Choroid plexus epithelial cell (primary cell): ENCODE data around the gene RAD51AP2.

Experiments used
- DNase-seq: peaks from one replicate; pipeline ENCODE4 v3.0.0-alpha.2; 2010; ENCODE audit warnings: low read depth
- H3K4me3 ChIP-seq: 2 replicates; pipeline ENCODE4 v1.5.1; 2011; ENCODE audit warnings: low read depth, mild to moderate bottlenecking, control low read depth, low read length, moderate library complexity
- CTCF ChIP-seq: conservative IDR thresholded peaks from 2 replicates; pipeline ENCODE4 v1.5.1; 2011; ENCODE audit warnings: low read depth, mild to moderate bottlenecking, control low read depth, inconsistent platforms, low read length, moderate library complexity

RAD51AP2 gene

GRCh38 chr2:17547737-17548136 is 29.5 kb upstream of the RAD51AP2 start:
- TF ChIP-seq CTCF = no peak
- H3K4me3 ChIP-seq = no peak overlapping the region

GRCh38 chr2:17547237-17547636 is 29.0 kb upstream of the RAD51AP2 start:
- TF ChIP-seq CTCF = no peak
- no peak for DNase-seq

More at GRCh38 chr2:17547737-17548136, 29.5 kb upstream of the RAD51AP2 start:
- no peak for DNase-seq

GRCh38 chr2:17545680-17546613 is 27.7 kb upstream of the RAD51AP2 start:
- H3K4me3 ChIP-seq = no peak overlapping the region
- no peak for DNase-seq
- TF ChIP-seq CTCF = no peak

More at GRCh38 chr2:17547237-17547636, 29.0 kb upstream of the RAD51AP2 start:
- H3K4me3 ChIP-seq = no peak overlapping the region

- H3K4me3 ChIP-seq = no peak overlapping the region
- DNase-seq = peak; percentile 23
- TF ChIP-seq CTCF = no peak
Observed at GRCh38 chr2:17544256-17544655, 26.0 kb upstream of the RAD51AP2 start.

- no peak overlapping the region for H3K4me3 ChIP-seq
- TF ChIP-seq CTCF = no peak
- DNase-seq = peak; percentile 5
Observed at GRCh38 chr2:17543848-17544247, 25.6 kb upstream of the RAD51AP2 start.

GRCh38 chr2:17543131-17543660 is 25.0 kb upstream of the RAD51AP2 start:
- DNase-seq = no peak
- no peak overlapping the region for H3K4me3 ChIP-seq
- no peak for TF ChIP-seq CTCF
